ENCODE data around the gene ZNF512.
"Not testable (repeated sequence)": the region's sequence is repeated elsewhere in the genome, so short reads cannot be mapped to it uniquely, and the experiment has no call there.

The ZNF512 gene

DNA sequence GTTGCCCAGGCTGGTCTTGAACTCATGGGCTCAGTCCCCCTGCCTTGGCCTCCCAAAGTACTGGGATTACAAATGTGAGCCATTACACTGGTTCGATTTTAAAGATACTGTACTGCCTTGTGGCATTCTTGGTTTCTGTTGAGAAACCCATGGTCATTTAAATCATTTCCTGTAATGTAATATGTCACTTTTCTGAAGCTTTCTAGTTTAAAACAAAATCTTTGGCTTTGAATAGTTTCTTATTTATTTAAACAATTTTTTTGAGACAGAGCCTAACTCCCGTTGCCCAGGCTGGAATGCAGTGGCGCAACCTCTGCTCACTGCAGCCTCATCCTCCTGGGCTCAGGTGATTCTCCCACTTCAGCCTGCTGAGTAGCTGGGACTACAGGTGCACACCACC lies 8.9 kb downstream of the ZNF512 start:
- DNase-seq (ENCODE audit: low read depth): no peak
- in situ Hi-C loops (cut with HindIII; ENCODE audit: low sequenced_read_pairs): no loop called here
- TF ChIP-seq, protein P1, sequence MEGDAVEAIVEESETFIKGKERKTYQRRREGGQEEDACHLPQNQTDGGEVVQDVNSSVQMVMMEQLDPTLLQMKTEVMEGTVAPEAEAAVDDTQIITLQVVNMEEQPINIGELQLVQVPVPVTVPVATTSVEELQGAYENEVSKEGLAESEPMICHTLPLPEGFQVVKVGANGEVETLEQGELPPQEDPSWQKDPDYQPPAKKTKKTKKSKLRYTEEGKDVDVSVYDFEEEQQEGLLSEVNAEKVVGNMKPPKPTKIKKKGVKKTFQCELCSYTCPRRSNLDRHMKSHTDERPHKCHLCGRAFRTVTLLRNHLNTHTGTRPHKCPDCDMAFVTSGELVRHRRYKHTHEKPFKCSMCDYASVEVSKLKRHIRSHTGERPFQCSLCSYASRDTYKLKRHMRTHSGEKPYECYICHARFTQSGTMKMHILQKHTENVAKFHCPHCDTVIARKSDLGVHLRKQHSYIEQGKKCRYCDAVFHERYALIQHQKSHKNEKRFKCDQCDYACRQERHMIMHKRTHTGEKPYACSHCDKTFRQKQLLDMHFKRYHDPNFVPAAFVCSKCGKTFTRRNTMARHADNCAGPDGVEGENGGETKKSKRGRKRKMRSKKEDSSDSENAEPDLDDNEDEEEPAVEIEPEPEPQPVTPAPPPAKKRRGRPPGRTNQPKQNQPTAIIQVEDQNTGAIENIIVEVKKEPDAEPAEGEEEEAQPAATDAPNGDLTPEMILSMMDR (IDR thresholded peaks at IDR 0.05; ENCODE audit: low read depth, low read length, missing control alignments): no peak
- H3K4me3 ChIP-seq (ENCODE audit: low read depth, low read length): no peak overlapping the region

GRCh38 chr2:27593240-27593639 lies 10.4 kb downstream of the ZNF512 start:
- no peak for DNase-seq (ENCODE audit: low read depth)
- no peak overlapping the region for H3K4me3 ChIP-seq (ENCODE audit: low read depth, low read length)
- in situ Hi-C loops (cut with HindIII; ENCODE audit: low sequenced_read_pairs): no loop called here
- TF ChIP-seq, protein P1 (IDR thresholded peaks at IDR 0.05; ENCODE audit: low read depth, low read length, missing control alignments): no peak

DNA sequence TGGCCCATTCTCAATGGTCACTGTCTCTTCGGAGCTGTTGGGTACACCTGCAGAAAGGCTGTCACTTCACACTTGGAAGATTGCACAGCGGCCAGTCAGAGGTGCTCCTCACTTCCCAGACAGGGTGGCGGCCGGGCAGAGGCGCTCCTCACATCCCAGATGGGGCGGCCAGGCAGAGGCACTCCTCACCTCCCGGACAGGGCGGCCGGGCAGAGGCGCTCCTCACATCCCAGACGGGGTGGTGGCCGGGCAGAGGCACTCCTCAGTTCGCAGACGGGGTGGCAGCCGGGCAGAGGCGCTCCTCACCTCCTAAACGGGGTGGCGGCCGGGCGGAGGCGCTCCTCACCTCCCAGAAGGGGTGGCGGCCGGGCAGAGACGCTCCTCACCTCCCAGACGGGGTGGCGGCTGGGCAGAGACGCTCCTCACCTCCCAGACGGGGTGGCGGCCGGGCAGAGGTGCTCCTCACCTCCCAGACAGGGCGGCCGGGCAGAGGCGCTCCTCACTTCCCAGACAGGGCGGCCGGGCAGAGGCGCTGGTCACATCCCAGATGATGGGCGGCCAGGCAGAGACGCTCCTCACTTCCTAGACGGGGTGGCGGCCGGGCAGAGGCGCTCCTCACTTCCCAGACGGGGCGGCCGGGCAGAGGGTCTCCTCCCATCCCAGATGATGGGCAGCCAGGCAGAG lies 11.3 kb downstream of the ZNF512 start:
- DNase-seq (ENCODE audit: low read depth); H3K4me3 ChIP-seq (ENCODE audit: low read depth, low read length); in situ Hi-C loops (cut with HindIII; ENCODE audit: low sequenced_read_pairs): not testable (repeated sequence)

DNA sequence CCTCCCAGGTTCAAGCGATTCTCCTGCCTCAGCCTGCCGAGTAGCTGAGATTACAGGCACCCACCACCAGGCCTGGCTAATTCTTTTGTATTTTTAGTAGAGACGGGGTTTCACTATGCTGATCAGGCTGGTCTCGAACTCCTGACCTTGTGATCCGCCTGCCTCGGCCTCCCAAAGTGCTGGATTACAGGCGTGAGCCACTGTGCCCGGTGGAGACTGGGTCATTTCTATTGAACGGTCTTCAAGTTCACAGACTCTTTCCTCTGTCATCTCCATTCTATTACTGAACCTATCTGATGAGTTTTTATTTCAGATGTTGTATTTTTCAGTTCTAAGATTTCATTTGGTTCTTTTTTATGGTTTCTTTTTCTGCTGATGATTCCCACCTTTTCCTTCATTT lies 12.6 kb downstream of the ZNF512 start:
- in situ Hi-C loops (cut with HindIII; ENCODE audit: low sequenced_read_pairs); H3K4me3 ChIP-seq (ENCODE audit: low read depth, low read length); DNase-seq (ENCODE audit: low read depth): not testable (repeated sequence)

GRCh38 chr2:27596627-27597026 lies 13.8 kb downstream of the ZNF512 start:
- no peak overlapping the region for H3K4me3 ChIP-seq (ENCODE audit: low read depth, low read length)
- TF ChIP-seq, protein P1 (IDR thresholded peaks at IDR 0.05; ENCODE audit: low read depth, low read length, missing control alignments): no peak
- no peak for DNase-seq (ENCODE audit: low read depth)
- in situ Hi-C loops (cut with HindIII; ENCODE audit: low sequenced_read_pairs): no loop called here

DNA sequence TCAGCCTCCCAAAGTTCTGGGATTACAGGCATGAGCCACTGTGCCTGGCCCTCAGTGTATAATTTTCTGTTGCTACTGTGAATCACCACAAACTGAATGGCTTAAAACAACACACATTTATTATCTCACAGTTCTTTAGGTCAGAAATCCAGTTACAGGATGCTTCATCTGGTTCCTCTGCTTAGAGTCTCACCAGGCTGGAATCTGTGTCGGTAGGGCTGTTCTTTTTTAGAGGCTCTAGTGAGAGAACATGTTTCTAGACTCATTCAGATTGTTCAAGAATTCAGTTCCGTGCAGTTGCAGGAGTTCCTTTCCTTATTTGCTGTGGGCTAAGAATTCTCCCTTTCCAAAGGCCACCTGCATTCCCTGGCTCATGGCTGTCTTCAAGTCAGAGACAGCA lies 23.8 kb downstream of the ZNF512 start:
- in situ Hi-C loops (cut with HindIII; ENCODE audit: low sequenced_read_pairs): no loop called here
- TF ChIP-seq, protein P1 (IDR thresholded peaks at IDR 0.05; ENCODE audit: low read depth, low read length, missing control alignments): no peak
- no peak for DNase-seq (ENCODE audit: low read depth)
- H3K4me3 ChIP-seq (ENCODE audit: low read depth, low read length): no peak overlapping the region

DNA sequence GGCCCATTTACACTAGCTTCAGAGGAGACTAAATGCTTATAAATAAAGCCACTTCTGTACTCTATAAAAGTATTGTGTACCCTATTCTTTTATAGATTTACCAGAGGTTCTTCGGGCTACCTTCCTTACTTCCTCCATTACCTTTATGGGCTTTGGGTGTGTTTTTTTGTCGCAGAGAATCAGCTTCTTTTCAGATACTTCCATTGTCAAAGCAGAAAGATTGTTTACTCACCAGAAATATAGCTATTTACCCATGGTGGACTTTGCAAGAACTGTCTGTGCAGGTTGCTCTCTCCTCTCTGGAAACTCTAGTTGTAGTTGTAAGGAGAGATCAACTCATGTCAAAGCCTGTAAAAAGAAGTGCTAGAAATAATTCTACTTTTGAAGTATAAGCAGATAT lies 31.1 kb downstream of the ZNF512 start:
- DNase-seq (ENCODE audit: low read depth): no peak
- no peak overlapping the region for H3K4me3 ChIP-seq (ENCODE audit: low read depth, low read length)
- in situ Hi-C loops (cut with HindIII; ENCODE audit: low sequenced_read_pairs): no loop called here
- TF ChIP-seq, protein P1 (IDR thresholded peaks at IDR 0.05; ENCODE audit: low read depth, low read length, missing control alignments): no peak

- TF ChIP-seq, protein P1 (IDR thresholded peaks at IDR 0.05; ENCODE audit: low read depth, low read length, missing control alignments): no peak
- no peak for DNase-seq (ENCODE audit: low read depth)
- in situ Hi-C loops (cut with HindIII; ENCODE audit: low sequenced_read_pairs): no loop called here
- H3K4me3 ChIP-seq (ENCODE audit: low read depth, low read length): no peak overlapping the region
These were observed 32.5 kb downstream of the ZNF512 start for GRCh38 chr2:27615316-27615715.
